Measurements from ENCODE around the gene ADAMTSL3. TPM values are rescaled to one million over a fixed set of nuclear protein-coding genes. Genes with fewer than 3 reads are reported as not detected.

Gene ADAMTSL3
- total and polyA plus RNA-seq, 2 experiments from 2014 or later = 0.61 to 0.87 TPM

DNA sequence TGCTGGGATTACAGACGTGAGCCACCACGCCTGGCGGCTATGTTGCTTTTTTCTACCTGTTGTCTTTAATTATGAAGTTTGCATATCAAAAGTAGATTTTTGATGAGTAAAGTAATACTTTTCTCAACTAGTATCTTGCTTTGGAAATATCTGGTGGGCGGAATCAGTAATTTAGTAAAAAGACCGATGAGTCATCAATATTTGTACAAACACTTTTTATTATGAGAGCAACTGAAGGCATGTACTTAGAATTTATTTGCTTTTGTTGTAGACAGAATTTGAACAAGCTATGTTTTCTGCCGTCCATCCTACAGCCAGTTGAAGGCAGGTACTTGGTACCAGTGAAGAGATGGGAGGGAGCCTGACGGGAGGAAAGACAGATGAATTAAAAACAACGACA lies 164.7 kb downstream of the ADAMTSL3 start:
- Histone ChIP-seq H3K4me3 (no peak overlapping the region), H3K36me3 (ENCODE audit: insufficient read depth) (0 out of 2 replicates have a peak, but pooled peaks cover 4% of the 10 kb centered on the region), H2AFZ (no peak overlapping the region), H3F3A (replicated peaks; ENCODE audit: low read depth) (no peaks in the 10 kb centered on the region), H3K9me2 (ENCODE audit: insufficient read depth) (no peaks in the 10 kb centered on the region), H3K27me3 (ENCODE audit: insufficient read depth) (no peaks in the 10 kb centered on the region), H3K27ac (ENCODE audit: low read depth) (no peak overlapping the region), H3K4me1 (ENCODE audit: insufficient read depth) (no peaks in the 10 kb centered on the region), H3K4me2 (no peak overlapping the region), H3K79me2 (replicated peaks; ENCODE audit: insufficient read depth) (no peaks in the 10 kb centered on the region), H4K20me1 (replicated peaks; ENCODE audit: insufficient read depth) (no peaks in the 10 kb centered on the region)
- TF ChIP-seq EZH2 (IDR thresholded peaks at IDR 0.05; ENCODE audit: low read depth, unreplicated experiment) (no peak), ZNF331 (CRISPR knock-in tag; IDR thresholded peaks at IDR 0.05; ENCODE audit: low read depth) (no peak), ZNF114 (CRISPR knock-in tag; IDR thresholded peaks at IDR 0.05) (no peak), POLR2AphosphoS5 (IDR thresholded peaks at IDR 0.05; ENCODE audit: low read depth) (no peak), EZH2phosphoT487 (IDR thresholded peaks at IDR 0.05; ENCODE audit: unreplicated experiment) (no peak), REST (IDR thresholded peaks at IDR 0.05; ENCODE audit: unreplicated experiment) (no peak), ETS1 (IDR thresholded peaks at IDR 0.05) (no peak), NANOG (IDR thresholded peaks at IDR 0.05; ENCODE audit: borderline replicate concordance) (no peak), JUNB (IDR thresholded peaks at IDR 0.05; ENCODE audit: unreplicated experiment) (no peak), STAT1 (IDR thresholded peaks at IDR 0.05; ENCODE audit: unreplicated experiment) (no peak), CREB1 (CRISPR knock-in tag; IDR thresholded peaks at IDR 0.05; ENCODE audit: low read depth) (no peak)
- TF ChIP-seq, protein P1, sequence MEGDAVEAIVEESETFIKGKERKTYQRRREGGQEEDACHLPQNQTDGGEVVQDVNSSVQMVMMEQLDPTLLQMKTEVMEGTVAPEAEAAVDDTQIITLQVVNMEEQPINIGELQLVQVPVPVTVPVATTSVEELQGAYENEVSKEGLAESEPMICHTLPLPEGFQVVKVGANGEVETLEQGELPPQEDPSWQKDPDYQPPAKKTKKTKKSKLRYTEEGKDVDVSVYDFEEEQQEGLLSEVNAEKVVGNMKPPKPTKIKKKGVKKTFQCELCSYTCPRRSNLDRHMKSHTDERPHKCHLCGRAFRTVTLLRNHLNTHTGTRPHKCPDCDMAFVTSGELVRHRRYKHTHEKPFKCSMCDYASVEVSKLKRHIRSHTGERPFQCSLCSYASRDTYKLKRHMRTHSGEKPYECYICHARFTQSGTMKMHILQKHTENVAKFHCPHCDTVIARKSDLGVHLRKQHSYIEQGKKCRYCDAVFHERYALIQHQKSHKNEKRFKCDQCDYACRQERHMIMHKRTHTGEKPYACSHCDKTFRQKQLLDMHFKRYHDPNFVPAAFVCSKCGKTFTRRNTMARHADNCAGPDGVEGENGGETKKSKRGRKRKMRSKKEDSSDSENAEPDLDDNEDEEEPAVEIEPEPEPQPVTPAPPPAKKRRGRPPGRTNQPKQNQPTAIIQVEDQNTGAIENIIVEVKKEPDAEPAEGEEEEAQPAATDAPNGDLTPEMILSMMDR (conservative IDR thresholded peaks at IDR 0.05; ENCODE audit: low read depth in 2 of 2) = no peak
- TF ChIP-seq, protein P2, sequence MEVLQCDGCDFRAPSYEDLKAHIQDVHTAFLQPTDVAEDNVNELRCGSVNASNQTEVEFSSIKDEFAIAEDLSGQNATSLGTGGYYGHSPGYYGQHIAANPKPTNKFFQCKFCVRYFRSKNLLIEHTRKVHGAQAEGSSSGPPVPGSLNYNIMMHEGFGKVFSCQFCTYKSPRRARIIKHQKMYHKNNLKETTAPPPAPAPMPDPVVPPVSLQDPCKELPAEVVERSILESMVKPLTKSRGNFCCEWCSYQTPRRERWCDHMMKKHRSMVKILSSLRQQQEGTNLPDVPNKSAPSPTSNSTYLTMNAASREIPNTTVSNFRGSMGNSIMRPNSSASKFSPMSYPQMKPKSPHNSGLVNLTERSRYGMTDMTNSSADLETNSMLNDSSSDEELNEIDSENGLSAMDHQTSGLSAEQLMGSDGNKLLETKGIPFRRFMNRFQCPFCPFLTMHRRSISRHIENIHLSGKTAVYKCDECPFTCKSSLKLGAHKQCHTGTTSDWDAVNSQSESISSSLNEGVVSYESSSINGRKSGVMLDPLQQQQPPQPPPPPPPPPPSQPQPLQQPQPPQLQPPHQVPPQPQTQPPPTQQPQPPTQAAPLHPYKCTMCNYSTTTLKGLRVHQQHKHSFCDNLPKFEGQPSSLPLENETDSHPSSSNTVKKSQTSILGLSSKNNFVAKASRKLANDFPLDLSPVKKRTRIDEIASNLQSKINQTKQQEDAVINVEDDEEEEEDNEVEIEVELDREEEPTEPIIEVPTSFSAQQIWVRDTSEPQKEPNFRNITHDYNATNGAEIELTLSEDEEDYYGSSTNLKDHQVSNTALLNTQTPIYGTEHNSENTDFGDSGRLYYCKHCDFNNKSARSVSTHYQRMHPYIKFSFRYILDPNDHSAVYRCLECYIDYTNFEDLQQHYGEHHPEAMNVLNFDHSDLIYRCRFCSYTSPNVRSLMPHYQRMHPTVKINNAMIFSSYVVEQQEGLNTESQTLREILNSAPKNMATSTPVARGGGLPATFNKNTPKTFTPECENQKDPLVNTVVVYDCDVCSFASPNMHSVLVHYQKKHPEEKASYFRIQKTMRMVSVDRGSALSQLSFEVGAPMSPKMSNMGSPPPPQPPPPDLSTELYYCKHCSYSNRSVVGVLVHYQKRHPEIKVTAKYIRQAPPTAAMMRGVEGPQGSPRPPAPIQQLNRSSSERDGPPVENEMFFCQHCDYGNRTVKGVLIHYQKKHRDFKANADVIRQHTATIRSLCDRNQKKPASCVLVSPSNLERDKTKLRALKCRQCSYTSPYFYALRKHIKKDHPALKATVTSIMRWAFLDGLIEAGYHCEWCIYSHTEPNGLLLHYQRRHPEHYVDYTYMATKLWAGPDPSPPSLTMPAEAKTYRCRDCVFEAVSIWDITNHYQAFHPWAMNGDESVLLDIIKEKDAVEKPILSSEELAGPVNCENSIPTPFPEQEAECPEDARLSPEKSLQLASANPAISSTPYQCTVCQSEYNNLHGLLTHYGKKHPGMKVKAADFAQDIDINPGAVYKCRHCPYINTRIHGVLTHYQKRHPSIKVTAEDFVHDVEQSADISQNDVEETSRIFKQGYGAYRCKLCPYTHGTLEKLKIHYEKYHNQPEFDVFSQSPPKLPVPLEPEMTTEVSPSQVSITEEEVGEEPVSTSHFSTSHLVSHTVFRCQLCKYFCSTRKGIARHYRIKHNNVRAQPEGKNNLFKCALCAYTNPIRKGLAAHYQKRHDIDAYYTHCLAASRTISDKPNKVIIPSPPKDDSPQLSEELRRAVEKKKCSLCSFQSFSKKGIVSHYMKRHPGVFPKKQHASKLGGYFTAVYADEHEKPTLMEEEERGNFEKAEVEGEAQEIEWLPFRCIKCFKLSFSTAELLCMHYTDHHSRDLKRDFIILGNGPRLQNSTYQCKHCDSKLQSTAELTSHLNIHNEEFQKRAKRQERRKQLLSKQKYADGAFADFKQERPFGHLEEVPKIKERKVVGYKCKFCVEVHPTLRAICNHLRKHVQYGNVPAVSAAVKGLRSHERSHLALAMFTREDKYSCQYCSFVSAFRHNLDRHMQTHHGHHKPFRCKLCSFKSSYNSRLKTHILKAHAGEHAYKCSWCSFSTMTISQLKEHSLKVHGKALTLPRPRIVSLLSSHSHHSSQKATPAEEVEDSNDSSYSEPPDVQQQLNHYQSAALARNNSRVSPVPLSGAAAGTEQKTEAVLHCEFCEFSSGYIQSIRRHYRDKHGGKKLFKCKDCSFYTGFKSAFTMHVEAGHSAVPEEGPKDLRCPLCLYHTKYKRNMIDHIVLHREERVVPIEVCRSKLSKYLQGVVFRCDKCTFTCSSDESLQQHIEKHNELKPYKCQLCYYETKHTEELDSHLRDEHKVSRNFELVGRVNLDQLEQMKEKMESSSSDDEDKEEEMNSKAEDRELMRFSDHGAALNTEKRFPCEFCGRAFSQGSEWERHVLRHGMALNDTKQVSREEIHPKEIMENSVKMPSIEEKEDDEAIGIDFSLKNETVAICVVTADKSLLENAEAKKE (CRISPR knock-in tag; IDR thresholded peaks at IDR 0.05) = no peak
- ATAC-seq = no peak
- Mint-ChIP-seq H3K36me3 (ENCODE audit: low read depth) (peaks cover 5% of the 10 kb centered on the region), H3K4me1 (no peaks in the 10 kb centered on the region), H3K27ac (no peak overlapping the region; the same call in 1 of the 2 replicates), H3K4me3 (no peak overlapping the region), H3K27me3 (ENCODE audit: insufficient read depth, low read depth, poor library complexity) (no peaks in the 10 kb centered on the region), H3K9me3 (peaks cover 13% of the 10 kb centered on the region)
- DNase-seq (ENCODE audit: low spot score) = no peak
